Stimulated activated CD4-positive, alpha-beta T cell treated with anti-CD3 and anti-CD28 coated beads, Interleukin-12 subunit alpha, Interleukin-12 subunit beta, amount 100 ng/mL, for 4 hours (primary cell): ENCODE results near the gene KRTAP2-1.
"Not testable (repeated sequence)": the region's sequence is repeated elsewhere in the genome, so short reads cannot be mapped to it uniquely, and the experiment has no call there.

Experiments used
- DNase-seq: peaks from one replicate; pipeline ENCODE4 v3.0.0-alpha.2; 2020

Gene KRTAP2-1

DNA sequence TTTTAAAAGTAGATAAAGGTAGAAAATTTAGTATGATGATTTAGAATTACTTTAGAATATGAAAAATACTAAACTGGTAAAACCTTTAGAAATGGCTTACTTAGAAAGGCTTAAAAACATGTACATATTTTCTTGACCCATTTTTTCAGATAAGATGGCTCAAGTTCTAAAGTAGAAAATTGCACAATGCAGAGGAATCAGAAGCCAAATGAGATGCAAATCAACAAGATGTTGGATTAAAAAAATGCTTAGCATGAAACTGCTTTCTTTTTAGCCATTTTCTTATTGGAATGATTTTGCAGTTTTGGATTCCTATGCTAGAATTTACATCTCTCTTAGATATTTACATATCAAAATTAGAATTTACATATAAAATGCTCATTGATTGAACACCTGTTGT lies 36.7 kb downstream of the KRTAP2-1 start:
- no peak for DNase-seq

DNA sequence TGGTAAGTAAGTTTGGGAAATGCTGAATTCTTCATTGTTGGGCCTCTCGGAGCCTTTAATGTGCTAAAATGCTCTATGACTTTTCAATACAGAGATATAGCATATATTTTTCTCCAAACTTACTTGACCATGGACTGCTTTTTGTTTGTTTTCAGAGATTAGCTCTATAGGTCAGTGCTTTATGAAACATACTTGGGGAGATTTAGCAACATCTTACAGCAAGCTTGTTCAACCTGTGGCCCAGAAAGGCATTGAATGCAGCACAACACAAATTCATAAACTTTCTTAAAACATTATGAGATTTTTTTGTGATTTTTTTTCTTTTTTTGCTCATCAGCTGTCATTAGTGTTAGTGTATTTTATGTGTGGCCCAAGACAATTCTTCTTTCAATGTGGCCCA lies 37.2 kb downstream of the KRTAP2-1 start:
- no peak for DNase-seq

GRCh38 chr17:41009301-41009760 lies 37.8 kb downstream of the KRTAP2-1 start:
- DNase-seq: no peak

DNA sequence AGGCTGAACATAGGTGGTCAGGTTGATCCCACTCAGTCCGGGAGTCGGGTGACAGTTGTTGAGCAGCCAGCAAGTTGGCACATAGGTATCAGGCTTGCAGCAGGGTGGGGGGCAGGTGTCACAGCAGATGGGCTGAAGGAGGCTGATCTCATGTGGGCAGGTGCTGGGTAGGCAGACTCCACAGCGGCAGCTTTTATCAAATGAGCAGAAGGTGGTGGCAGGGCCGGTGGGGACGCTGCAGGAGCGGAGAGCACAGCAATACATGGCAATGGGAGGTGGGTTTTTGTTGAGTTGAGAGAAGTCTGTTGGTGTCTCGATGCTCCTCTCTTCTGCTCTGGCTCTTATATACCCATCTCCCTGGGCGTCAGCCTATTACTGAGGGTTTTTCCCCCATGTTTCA lies 38.3 kb downstream of the KRTAP2-1 start, which contains the start of gene KRTAP3-1:
KRTAP3-1 (minus strand) TSS at position 318 of the 400 bp plus-strand sequence; CDS start at position 264, 54 bp downstream.
- no peak for DNase-seq

DNA sequence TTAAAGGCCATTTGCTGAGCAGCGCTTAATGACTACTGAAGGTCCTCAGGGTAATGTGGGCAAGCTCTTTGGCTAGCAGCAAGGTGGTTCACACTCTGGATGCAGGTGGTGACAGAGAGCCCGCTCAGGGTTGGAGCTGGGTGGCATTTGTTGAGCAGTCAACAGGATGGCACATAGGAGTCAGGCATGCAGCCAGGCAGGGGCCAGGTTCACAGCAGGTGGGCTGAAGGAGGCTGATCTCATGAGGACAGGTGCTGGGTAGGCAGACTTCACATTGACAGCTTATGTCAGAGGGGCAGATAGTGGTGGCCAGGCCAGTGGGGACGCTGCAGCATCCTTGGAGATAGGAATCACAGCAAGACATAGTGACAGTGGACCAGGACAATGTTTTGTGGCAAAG lies 42.7 kb downstream of the KRTAP2-1 start:
- DNase-seq: no peak

DNA sequence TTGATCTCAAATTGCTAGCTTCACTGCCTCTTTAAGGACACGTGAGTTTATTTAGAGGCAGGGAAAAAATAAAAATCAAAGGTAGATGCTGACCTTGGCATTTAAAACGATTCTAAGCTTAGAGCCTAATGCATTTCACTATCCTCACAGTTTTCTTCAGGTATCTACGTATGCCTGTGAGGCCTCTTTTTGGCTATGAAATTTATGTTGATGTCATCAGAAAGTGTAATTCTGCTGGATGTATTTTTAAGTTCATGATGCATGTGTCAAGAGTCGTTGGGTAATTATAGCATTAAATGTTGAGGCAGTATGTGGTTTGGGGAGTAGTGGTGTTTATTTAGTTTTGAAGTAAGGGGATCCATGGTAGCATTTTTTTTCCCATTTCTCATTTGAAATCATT lies 43.2 kb downstream of the KRTAP2-1 start:
- DNase-seq: no peak

GRCh38 chr17:41002814-41003213 lies 44.3 kb downstream of the KRTAP2-1 start:
- DNase-seq: no peak

GRCh38 chr17:41001795-41002194 lies 45.3 kb downstream of the KRTAP2-1 start:
- DNase-seq: no peak

DNA sequence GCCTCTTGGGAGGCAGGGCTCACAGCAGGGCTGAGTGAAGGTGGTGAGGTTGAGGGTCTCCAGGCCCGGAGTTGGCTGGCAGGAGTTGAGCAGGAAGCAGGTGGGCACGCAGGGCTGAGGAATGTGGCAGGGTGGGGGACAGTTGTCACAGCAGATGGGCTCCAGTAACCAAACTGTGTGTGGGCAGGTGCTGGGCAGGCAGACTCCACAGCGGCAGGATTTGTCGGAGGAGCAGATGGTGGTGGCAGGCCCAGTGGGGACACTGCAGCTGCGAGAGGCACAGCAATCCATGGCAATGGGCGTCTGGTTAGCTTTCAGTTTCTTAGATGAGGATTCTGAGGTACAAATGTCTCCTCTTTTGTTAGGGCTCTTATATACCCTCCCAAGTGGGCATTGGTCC lies 47.6 kb downstream of the KRTAP2-1 start, which contains the start of gene KRTAP3-2:
KRTAP3-2 (minus strand) TSS at position 344 of the 400 bp plus-strand sequence; CDS start at position 291, 53 bp downstream.
- DNase-seq: not testable (repeated sequence)

- DNase-seq: no peak
These were observed 49.8 kb downstream of the KRTAP2-1 start for GRCh38 chr17:40997361-40997760.

DNA sequence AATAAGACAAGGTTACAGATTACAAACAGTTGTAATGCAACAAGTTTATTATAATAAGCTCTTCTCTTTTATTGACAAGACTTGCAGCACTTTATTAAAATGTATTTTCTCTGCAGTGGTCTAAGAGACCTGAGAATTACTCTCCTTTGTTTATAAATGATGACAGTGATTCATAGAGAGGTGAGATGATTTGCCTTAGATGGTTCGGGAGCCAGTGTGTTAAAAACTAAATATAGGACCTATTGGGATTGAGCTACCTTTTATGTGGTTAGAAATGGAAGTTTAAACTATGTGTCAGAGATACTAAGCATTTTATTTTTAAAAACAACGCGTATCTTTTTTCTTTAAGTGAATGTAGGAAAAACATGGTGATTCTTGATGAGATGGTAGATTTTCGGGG lies 50.3 kb downstream of the KRTAP2-1 start:
- no peak for DNase-seq
